ENCODE measurements around the gene ANKRD39. TPM values are rescaled to one million over a fixed set of nuclear protein-coding genes. Genes with fewer than 3 reads are reported as not detected.
A peak's percentile ranks its signal among the peaks of the same experiment; 100 is the strongest.

Gene ANKRD39
- total and polyA plus RNA-seq, 2 donors from 2014 or later, result 10.8 to 19.2 TPM

DNA sequence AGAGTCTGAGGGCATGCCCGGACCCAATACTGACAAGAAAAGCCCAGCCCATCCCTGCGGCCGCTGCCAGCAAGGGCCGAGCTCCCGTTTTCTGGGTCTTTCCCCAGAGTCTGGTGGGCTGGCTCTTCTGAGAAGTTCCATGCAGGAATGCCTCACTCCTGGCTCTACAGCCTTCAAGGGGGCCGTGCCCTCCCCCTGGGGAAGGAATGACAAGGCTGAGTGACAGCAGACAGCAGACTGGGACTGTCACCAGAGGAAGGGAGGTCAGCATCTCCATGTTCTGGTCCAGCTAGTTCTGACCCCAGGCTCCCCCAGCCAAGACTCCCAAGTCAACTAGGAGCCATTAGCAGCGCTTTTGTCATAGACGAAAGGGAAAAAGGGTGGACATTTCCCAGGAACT, 25.1 kb upstream of the ANKRD39 start:
- no peaks in the 10 kb centered on the region for H3K36me3 ChIP-seq (ENCODE audit: control insufficient read depth in 2 of 3, insufficient read depth in 3 of 3, low read length in 3 of 3)
- no peak overlapping the region for H3K9ac ChIP-seq (ENCODE audit: low read length in 3 of 3)
- H3K9me3 ChIP-seq (ENCODE audit: control insufficient read depth in 2 of 3, insufficient read depth in 1 of 3, low read length in 3 of 3), result no peaks in the 10 kb centered on the region
- no peak for DNase-seq
- H3K4me3 ChIP-seq (ENCODE audit: low read length in 3 of 3), result no peak overlapping the region
- H3K4me1 ChIP-seq (ENCODE audit: control insufficient read depth in 2 of 3, insufficient read depth in 2 of 3, low read depth in 1 of 3, low read length in 3 of 3), result peaks cover 0 to 10% (median 0%) of the 10 kb centered on the region in 3 donors
- no peak overlapping the region for H3K27ac ChIP-seq (ENCODE audit: low read depth in 2 of 2, low read length in 2 of 2)
- intact Hi-C loops (cut with DNase I), result no loop called here
- TF ChIP-seq, protein P1, sequence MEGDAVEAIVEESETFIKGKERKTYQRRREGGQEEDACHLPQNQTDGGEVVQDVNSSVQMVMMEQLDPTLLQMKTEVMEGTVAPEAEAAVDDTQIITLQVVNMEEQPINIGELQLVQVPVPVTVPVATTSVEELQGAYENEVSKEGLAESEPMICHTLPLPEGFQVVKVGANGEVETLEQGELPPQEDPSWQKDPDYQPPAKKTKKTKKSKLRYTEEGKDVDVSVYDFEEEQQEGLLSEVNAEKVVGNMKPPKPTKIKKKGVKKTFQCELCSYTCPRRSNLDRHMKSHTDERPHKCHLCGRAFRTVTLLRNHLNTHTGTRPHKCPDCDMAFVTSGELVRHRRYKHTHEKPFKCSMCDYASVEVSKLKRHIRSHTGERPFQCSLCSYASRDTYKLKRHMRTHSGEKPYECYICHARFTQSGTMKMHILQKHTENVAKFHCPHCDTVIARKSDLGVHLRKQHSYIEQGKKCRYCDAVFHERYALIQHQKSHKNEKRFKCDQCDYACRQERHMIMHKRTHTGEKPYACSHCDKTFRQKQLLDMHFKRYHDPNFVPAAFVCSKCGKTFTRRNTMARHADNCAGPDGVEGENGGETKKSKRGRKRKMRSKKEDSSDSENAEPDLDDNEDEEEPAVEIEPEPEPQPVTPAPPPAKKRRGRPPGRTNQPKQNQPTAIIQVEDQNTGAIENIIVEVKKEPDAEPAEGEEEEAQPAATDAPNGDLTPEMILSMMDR (IDR thresholded peaks at IDR 0.05; ENCODE audit: borderline replicate concordance, extremely low read depth, insufficient read depth), result no peak
- no peaks in the 10 kb centered on the region for H3K27me3 ChIP-seq (ENCODE audit: control insufficient read depth, insufficient read depth, low read length)
- no peak for FAIRE-seq

DNA sequence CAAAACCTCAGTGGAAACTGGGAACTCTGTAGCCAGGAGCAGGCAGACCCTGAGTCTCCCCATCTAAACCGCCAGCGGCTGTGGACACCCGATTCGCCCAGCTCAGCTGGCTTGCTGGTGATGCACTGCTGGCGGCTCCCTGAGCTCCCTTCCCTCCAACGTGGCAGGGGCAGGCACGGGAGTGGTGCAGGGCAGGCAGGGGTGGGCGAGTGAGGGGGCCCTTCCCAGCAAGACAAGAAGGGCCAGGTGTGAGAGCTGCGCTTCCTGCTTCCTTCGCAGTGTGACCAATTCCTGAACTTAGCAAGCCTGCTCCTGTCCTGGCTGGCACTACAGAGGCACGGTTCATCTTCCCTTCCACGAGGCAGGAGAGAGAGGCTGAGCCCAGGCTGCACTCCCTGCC, 24.4 kb upstream of the ANKRD39 start:
- no peaks in the 10 kb centered on the region for H3K36me3 ChIP-seq (ENCODE audit: control insufficient read depth in 2 of 3, insufficient read depth in 3 of 3, low read length in 3 of 3)
- H3K27me3 ChIP-seq (ENCODE audit: control insufficient read depth, insufficient read depth, low read length), result no peaks in the 10 kb centered on the region
- intact Hi-C loops (cut with DNase I), result no loop called here
- DNase-seq, result peak in 1 of 5 donors; percentile 77
- FAIRE-seq, result no peak
- TF ChIP-seq, protein P1 (IDR thresholded peaks at IDR 0.05; ENCODE audit: borderline replicate concordance, extremely low read depth, insufficient read depth), result no peak
- H3K4me1 ChIP-seq (ENCODE audit: control insufficient read depth in 2 of 3, insufficient read depth in 2 of 3, low read depth in 1 of 3, low read length in 3 of 3), result peaks cover 0 to 7% (median 0%) of the 10 kb centered on the region in 3 donors
- H3K9me3 ChIP-seq (ENCODE audit: control insufficient read depth in 2 of 3, insufficient read depth in 1 of 3, low read length in 3 of 3), result no peaks in the 10 kb centered on the region
- no peak overlapping the region for H3K9ac ChIP-seq (ENCODE audit: low read length in 3 of 3)
- H3K4me3 ChIP-seq (ENCODE audit: low read length in 3 of 3), result no peak overlapping the region
- no peak overlapping the region for H3K27ac ChIP-seq (ENCODE audit: low read depth in 2 of 2, low read length in 2 of 2)

DNA sequence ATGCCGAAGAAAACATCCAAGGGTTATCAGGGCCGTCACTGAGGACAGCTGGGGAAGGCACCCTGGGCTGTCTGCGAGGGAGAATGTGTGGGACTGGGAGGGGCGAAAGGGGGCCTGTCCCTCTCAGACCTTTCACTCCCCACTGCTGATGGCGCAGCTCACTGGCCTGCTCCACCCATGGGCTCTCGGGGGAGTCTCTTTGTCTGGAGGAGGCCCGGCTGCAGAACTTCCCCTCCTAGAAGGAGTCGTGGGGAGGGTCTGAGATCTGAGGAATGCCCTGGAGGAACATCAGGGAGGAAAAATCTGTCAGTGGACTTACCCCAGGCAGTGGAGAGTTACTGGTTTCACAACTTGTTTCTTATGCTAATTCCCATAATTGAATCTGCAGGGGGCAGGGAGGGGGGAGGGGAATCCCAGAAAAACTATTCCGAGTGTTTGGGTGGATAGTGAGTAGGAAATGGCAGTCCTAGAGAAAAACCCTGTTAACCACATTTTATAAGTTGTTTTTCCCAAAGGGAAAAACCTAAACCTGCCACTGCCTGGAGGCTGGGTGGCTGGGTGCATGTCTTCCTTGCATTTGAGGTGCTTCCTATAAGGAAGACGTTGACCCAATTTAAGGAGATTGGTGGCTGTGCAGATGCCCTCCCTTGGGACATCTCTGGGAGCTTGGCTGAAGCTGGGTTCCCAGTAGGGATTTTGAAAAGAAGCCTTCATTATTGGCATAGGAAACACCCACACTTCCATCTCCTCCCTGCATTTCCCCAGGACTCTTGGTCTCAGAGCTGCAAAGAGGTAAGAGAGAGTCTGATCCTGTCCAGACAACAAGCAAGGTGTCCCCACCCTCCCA, 23.8 kb upstream of the ANKRD39 start:
- intact Hi-C loops (cut with DNase I), result no loop called here
- TF ChIP-seq, protein P1 (IDR thresholded peaks at IDR 0.05; ENCODE audit: borderline replicate concordance, extremely low read depth, insufficient read depth), result no peak
- FAIRE-seq, result no peak
- Histone ChIP-seq H3K9me3 (ENCODE audit: control insufficient read depth in 2 of 3, insufficient read depth in 1 of 3, low read length in 3 of 3) (no peaks in the 10 kb centered on the region), H3K36me3 (ENCODE audit: control insufficient read depth in 2 of 3, insufficient read depth in 3 of 3, low read length in 3 of 3) (no peaks in the 10 kb centered on the region), H3K27me3 (ENCODE audit: control insufficient read depth, insufficient read depth, low read length) (no peaks in the 10 kb centered on the region), H3K4me1 (ENCODE audit: control insufficient read depth in 2 of 3, insufficient read depth in 2 of 3, low read depth in 1 of 3, low read length in 3 of 3) (peaks cover 0 to 6% (median 0%) of the 10 kb centered on the region in 3 donors), H3K27ac (ENCODE audit: low read depth in 2 of 2, low read length in 2 of 2) (no peak overlapping the region), H3K9ac (ENCODE audit: low read length in 3 of 3) (no peak overlapping the region), H3K4me3 (ENCODE audit: low read length in 3 of 3) (no peak overlapping the region)
- peak in 2 of 5 donors; percentile 48 to 84 for DNase-seq

All from kidney (tissue), 14 donors.